Measurements from ENCODE around the gene KRR1.

The KRR1 gene

DNA sequence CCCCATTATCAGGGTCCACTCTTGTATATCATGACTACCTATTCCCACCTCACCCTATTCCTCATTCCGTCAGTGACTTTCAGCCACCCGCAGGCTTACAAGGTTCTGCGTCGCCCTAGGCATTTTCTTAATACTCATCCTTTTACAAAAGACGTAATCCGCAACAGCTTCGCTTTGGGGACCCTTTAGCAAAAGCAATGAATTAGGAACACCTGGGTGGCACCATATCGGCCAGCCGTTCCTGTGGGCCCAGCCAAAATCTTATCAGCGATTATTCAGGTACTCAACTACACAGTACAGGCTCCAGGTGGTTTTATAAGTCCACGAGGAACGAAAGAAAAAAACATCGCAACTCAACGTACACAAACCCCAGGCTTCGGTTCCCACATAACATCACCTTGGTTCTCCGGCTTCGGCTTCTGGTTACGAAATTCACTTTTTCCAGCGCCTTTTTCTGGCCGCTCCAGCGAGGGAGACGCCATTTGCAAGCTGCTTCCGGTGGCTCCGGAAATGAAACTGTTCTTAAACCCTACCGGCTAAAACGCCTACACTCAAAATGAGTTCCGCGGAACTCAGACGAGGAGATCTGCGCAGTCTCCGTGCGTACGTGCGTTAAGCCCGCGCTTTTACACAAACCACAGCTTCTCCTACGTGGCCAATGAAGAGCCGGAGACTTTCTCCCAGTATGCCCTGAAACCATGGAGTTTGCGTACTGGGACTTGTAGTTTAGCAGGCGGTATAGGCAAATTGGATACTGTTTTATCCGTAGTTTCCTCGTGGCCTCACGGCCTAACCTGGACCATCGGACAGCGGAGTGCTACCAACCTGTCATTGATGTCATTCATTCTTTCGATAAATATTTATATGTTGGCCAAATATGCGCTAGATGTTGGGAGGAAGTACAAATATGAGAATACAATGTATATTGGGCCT is at the start of gene KRR1:
Gene KRR1, minus strand, starts transcription at position 494 of the 933 bp plus-strand sequence. Its CDS starts 12 bp downstream, at position 482.
- DNase-seq, result peak; percentile 98

GRCh38 chr12:75560167-75560566 is 48.8 kb upstream of the KRR1 start:
- peak; percentile 12 for DNase-seq

DNA sequence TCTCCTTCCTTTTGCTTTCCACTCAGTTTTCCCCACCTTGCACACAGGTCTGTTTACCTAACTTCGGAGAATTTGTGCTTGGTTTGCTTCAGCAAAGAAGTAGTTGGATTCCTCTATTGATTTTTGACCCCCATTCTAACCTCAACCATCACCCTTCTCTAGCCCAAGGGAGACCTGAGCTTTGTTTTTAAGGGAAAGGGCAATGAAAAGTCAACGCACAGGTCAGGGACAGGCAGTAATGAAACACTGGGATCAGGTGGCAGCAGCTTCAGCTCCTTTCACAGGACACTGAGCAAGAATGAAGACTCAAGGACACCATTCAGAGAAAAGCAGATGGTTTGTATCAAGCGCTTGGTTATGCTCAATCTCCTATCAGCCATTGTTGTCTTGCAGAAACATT is 46.9 kb upstream of the KRR1 start:
- no peak for DNase-seq

- DNase-seq, result no peak
Observed at GRCh38 chr12:75556311-75556899, 45.0 kb upstream of the KRR1 start.

- DNase-seq, result no peak
Observed at GRCh38 chr12:75554556-75554880, 43.1 kb upstream of the KRR1 start.

- DNase-seq, result no peak
Observed at GRCh38 chr12:75553836-75554555, 42.6 kb upstream of the KRR1 start.

DNA sequence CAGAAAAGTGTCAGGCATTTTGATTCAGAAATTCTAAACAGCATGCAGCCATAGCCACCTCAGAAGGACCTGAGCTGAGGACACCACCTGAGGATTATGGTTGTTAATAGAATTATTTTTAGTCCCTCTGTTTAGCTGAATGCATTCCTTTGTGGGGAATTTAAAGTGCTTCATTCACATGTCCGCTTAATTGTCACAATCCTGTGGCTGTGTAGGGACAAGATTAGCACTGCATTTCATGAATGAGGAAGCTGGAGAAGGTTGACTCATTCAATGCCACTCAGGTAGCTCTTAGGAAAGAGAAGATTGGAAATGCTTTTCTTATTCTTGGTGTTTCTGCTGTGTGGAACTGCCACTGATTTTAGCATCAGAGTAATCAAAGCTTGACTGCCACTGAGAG is 42.0 kb upstream of the KRR1 start:
- DNase-seq, result no peak

- no peak for DNase-seq
Observed at GRCh38 chr12:75551477-75551876, 40.1 kb upstream of the KRR1 start.

- DNase-seq, result no peak
Observed at GRCh38 chr12:75550401-75551240, 39.2 kb upstream of the KRR1 start.

DNA sequence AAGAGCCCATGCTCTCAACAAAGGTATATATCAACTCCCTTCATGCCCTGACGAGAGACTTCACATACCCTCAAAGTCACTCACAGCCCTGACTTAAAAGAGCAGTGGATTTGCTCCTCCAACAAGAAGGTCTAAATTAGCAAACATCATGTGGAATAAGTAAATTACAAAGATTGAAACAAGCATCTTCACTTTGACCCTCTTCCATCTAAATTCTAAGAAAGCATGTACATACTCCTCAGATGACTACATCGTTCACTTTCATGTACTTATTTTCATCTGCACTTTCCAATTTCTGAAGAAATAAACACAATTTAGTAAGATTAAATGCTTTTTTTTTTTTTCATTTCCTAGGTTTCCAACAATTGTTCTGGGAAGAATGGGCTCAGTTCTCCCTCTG is 38.6 kb upstream of the KRR1 start:
- no peak for DNase-seq

DNA sequence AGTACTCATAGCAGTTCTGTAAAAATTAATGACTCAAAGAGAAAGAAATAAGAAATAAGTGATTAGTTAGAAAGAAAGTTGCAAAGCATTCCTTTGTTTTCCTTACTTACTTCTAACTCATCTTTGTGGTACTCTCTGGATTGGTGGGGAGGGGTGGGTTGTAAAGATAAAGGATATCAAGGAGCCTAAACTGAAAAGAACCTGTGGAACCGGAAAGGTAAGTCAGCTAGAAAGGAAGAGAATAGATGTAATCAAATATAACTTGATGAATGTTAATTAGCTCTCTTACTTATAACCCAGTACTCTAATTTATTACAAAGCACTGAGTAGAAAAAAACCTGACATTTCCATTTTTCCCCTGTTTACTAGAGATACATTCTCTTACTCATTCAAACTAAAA is 37.5 kb upstream of the KRR1 start:
- no peak for DNase-seq

DNA sequence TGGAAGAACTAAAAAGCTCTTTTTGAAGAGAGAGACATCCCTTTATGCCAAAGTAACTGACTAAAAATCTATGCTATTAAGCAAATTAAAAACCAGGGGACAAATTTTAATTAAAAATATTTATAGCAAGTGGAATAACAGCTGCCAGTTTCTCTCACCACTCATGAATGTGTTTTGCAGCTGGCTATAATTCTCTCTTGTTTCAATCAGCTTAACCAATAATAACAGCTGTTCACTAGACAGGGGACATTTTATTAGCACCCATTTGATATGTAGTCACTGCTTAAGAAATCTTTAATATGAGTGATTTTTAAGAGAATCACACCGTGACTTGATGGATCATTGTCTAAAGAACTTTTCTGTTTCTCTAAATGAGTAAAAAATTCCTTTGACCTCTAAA is 34.2 kb upstream of the KRR1 start:
- DNase-seq, result no peak

DNA sequence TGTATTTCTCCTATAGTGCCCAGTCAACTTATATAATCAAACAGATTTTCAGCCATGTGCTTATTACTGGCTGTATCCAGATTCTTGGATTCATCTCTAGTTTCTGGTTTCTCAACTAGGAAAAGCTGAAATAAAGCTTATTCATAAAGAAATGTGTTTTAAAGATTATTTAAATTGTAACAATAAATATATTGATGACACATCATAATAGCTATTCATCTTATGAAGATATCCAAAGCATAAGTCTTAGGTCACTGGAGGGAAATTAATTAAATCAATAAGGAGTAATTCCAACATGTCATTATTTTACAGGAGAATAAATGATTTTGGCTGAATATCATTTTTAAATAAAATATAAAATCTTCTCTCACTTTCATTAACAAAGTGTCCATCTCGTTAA is 32.1 kb upstream of the KRR1 start:
- DNase-seq, result no peak

DNA sequence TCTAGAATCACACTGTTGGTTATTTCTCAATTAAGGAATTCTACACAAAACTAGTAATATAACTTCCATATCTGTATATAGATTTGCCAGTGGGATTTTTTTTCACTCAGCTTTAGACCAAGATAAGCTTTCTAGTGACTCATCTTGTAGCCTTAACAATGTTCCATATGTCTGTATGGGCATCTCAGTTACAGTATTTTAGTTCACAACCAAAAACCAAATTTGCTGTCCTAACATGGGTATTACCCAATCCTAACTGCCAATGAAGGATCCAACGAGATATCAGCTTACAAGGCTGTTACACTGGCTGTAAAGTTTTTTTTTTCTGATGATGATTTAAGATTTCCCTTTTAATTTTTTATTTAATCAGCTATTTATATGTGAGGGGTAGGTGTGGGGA is 31.5 kb upstream of the KRR1 start:
- no peak for DNase-seq

DNA sequence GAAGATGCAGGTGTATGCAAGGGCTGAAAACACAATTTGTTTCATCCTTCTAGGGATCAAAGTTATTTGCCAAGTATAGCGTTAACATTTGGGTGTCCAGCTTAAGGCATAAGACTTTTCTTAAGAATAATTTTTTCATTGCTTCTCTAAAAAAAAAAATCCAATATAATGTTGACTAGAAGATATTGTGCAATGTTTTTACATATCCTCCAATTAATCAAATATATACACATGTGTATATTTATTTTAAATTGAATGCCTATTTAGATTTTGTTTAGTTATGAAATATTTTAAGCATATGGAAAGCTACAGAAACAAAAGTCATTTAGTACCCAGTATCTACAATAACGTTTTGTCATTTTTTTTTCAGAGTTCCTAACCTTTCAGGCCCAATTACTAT is 28.5 kb upstream of the KRR1 start:
- DNase-seq, result no peak

DNA sequence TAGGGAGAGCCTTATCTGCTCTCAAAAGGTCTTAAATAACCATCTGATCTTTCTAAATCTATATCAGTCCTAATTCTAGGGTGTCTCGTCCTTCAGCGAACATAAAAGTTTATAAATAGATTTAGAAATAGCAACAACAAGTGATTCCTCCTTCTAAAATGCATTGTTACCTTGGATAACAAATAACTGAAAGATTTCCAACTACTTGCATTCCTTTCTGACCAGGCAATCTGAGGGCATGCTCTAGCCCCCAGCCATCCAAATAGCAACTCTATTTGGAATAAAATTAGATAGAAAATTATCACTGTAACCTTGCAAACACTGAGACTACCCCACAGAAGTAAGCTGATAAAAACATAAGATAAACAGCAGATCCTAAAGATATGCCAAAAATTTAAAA is 21.8 kb upstream of the KRR1 start:
- no peak for DNase-seq

DNA sequence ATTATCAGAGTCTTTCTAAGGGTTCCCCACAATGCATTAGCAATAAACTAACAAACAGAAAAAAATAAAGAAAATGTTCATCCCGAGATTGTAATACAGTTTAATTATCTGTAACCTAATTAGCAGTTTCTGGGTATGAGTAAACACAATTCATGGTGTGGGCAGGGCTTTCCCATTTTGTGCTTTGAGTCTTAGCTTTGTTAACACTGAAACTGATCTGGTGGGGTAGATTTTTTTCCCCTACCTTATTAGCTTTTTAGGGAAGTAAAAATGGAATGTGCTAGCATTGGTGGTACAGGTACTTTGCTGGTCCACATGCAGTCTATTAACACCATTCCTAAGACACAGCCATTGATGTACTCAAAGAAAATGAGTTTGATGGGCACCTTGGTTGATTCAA is 18.4 kb upstream of the KRR1 start:
- no peak for DNase-seq

DNA sequence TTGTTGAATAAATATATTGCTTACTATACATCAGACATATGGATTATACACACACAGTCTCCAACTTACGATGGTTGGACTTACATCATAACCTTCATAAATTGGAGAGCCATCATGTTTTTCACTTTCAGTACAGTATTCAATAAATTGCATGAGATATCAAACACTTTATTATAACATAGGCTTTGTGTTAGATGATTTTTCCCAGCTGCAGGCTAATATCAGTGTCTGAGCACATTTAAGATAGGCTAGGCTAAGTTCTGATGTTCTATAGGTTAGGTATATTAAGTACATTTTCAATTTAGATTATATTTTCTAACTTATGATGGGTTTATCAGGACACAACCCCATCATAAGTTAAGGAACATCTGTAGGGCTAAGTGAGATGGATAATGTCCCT is 17.9 kb upstream of the KRR1 start:
- no peak for DNase-seq

GRCh38 chr12:75528692-75529091 is 17.3 kb upstream of the KRR1 start:
- no peak for DNase-seq

DNA sequence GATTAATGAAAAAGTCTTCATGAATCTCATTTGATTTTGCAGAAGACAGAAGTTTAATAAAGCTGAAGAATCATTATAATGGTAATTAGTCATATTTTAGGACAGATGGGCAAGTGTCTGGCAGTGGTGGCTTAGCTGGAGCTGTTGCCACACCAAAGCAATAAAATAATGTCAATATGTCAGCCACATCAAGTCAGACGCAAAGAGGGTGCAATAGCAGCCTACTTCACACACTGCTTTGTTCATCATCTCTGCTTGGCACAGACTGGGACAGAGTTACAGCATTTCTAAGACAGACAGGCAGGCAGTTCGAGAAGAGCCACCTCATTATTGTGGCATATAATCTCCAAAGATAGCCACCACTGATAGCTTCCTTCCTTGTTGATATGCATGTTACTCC is 16.9 kb upstream of the KRR1 start:
- DNase-seq, result no peak

- peak; percentile 58 for DNase-seq
Observed at GRCh38 chr12:75526655-75527511, 15.5 kb upstream of the KRR1 start.

DNA sequence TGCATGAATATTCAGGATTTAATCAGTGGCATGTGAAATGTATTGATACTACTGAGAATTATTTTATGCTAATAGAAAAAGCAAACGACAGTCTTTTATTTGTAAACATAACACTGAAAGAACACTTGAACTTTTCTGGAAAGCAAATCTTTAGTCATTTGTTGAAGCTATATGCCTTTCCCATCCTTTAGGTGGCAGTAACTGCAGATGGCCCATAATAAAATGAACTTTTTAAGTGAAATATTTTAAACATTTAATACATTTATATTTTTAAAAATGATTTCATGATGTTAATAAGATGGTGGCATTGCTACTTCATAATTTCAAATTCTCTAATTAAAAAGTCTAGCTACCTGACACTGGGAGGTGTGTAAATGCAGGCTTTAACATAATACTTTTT is 13.9 kb upstream of the KRR1 start:
- no peak for DNase-seq

All from NCI-H774 (cell line).